HG03025 (cell line): Measurements from ENCODE around the gene GRIK4.

Experiments
- ATAC-seq: cut with Tn5 transposase; IDR thresholded peaks from one replicate; pipeline ENCODE4 v1.9.1; 2021; ENCODE audit warnings: mild to moderate bottlenecking, moderate library complexity; ENCODE audit not compliant: unreplicated experiment, low FRiP score

The GRIK4 gene

DNA sequence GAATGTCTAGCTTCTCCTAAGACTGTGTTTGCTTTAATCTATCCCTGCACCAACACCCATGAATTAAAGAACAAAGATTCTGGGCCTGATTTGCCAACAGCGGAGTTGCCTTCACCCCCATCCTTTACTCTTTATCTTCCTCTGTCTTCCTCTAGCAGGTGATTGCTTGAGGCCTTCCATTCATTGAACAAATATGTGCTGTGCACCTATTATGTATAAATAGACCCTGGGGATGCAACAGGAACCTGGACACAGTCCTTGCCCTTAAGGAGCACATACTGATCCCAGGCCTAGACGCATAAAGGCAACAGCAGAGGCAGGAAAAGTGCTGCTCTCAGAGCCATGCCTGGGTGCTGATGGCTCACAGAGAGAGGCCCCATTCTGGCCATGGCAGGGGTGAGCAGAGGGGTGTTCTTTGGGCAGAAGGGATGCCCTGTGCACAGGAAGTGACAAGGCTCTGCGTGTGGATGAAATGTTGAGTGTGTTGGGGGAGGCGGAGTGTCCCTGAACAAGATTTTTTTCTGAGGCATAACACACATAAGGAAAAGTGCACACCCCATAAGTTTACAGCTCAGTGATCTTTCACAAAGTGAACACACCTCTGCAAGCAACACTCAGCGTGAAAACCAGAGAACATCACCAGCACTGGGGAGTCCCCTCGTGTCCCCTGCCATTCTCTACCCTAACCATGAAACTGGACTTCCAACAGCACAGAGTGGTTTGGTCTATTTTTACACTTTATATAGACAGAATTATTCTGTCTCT is 145.9 kb downstream of the GRIK4 start:
- no peak for ATAC-seq

DNA sequence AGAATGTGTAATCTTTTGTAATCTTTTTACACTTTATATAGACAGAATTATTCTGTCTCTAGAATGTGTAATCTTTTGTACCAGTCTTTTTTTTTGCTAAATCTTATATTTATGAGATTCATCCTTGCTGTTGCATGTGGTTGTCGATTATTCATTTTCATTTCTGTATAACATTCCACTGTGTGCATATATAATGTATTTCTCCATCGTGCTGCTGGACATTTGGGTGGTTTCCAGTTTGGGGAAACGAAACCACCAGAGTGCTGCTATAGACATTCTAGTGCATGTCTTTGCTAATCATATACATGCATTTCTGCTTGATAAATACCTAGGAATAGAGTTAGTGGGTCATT is 146.5 kb downstream of the GRIK4 start:
- no peak for ATAC-seq

DNA sequence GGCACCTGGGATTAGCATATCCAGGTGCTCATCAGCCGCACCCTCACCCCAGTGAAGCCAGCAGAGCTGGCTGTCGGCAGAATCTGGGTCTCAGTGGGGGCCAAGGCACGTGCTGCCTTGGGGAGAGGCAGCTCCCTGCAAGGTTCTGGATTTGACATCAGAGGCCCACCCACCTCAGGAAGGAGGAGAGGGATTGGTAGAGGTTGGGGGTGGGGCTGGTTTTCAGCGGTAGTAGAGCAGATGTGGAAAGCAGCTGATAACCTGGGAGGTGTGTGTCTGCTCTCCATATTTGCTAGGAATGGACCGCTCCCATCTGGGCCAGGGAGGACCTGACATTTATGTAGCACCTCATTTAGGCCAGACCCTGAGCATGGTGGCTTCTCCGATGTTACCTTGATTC is 147.5 kb downstream of the GRIK4 start:
- no peak for ATAC-seq

DNA sequence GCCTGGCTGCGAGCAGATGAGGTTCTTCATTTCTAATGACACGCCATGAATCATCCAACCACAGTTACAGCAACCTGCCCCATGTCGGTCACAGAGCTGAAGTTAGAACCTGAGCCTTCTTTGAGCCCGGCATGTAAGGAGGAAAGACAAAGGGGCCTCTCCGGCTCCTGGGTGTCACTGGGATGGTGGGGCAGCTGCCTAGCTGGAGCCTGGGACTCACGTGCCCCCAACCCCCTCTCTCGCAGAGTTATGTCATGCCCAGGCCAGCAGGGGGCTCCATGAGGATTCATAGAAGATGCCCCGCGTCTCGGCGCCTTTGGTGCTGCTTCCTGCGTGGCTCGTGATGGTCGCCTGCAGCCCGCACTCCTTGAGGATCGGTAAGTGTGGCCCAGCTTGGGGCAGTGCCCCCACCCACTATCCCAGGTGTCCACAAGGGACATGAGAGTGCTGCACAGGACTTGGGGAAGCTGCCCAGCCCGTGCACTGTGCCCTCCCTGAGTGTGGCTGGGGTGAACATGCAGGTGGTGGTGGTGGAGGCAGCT is 148.5 kb downstream of the GRIK4 start:
- ATAC-seq, result no peak

DNA sequence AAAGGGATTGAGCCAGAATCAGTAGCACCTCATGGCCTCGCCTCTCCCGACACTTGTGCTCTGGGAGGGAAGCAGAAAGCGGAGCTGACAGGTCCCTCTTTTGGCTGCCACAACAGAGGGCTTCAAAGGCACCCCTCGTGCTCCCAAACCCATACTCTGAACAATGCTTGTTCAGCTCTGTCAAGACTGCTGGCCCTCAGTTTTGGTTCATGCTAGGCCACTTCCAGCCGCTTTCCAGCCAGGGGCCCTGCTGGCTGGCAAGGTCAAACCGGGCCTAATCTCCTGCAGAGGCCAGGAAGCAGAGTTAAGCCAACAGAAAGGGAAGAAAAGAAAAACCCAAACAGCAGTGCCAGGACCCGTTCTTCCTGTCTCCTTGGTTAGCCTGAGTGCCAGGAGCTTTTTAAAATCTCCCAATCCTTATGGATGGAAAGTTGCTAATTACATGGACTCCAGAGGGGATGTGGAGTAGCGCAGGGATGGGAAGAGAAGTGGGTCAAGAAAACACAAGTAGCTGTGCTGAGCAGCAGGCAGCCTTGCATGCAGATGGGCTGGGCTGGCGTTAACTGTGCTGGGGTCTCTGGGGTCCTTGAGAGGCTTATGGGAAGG is 150.6 kb downstream of the GRIK4 start:
- ATAC-seq, result no peak

DNA sequence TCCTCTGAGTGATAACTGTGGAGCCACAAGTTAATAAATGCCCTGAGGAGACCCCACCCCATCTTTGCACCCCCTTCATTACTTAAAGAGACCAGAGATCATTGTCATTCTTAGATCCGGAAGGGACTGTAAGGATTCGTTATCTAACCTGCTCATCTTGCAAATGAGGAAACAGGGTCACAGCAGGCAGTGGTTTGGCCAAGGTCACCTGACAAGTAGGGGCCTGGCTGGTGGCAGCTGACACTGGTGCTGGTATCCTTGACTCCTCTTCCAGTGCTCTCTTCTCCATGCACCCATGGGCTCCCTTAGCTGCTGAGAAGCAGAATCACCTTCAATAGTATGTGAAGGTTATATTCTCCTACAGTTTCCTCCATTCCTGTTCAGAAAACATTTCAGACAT is 151.6 kb downstream of the GRIK4 start:
- ATAC-seq, result no peak

DNA sequence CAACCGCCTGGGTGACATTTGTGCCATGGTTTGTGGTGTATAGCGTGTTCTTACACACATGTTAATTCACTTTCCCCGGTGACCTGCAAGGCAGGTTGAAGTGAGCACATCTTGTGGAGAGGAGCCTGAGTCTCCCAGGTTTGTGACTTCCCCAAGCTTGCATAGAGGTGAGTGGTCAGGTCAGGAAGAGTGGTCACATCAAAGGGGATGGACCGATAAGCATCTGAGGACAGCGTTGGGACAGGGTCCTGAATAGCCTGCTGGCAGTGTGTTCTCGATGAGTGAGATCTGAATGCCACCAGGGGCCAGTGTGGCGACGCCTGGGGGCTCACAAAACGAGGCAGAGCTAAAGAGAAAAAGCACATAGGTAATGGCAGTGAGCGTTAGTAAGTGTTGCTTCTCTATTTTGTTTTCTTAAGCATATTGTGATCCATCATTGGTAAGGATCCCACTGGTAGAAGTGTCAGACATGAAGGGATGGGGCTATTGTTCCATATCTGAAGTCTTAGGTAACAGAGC is 154.6 kb downstream of the GRIK4 start:
- ATAC-seq, result no peak

DNA sequence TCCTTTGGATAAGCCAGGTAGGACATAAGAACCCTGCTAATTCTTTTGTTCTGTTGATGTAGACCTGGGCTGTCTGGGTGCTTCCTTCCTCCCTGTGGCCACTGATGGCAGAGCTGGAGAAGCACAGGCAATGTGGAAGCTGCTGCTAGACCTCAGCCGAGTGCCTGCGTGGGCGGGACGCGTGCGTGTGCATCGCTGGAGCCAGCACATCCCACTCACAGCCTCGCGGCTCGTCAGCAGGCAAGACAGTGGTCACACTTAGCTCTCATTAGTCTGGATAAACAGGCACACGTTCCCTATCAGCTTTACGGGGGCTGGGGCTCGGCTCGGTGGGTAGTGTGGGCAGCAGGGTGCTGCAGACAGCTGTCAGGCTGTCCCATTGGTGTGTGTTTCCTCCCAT is 155.7 kb downstream of the GRIK4 start:
- no peak for ATAC-seq

DNA sequence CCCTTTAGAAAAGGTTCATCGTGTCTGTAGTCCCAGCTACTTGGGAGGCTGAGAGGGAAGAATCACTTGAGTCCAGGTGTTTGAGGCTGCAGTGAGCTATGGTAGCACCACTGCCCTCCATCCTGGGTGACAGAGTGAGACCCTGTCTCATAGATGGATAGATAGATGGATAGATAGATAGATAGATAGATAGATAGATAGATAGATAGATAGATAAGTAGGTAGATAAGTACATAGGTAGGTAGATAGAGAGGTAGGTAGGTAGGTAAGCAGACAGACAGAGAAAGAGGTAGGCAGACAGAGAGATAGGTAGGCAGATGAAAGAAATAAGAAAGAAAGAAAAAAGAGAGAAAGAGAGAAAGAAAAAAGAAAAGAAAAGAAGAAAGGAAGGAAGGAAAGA is 156.4 kb downstream of the GRIK4 start:
- ATAC-seq, result no peak

DNA sequence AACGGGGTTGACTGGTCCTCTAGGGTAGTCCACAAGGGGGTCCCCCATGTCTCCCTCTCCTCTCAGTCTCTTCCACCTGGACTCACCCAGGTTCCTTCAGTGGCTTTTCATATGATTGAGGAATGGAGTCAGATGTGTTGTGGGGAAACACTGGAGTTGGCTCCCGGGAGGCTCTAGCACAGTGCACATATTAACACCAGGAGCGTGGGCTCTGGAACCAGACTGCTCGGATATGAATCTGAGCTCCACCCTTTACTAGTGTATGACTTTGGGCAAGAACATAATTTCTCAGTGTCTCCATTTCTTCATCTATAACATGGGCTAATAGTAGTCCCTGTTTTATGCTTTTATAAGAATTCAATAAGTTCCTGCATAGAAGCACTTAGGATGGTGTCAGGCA is 157.0 kb downstream of the GRIK4 start:
- ATAC-seq, result no peak

DNA sequence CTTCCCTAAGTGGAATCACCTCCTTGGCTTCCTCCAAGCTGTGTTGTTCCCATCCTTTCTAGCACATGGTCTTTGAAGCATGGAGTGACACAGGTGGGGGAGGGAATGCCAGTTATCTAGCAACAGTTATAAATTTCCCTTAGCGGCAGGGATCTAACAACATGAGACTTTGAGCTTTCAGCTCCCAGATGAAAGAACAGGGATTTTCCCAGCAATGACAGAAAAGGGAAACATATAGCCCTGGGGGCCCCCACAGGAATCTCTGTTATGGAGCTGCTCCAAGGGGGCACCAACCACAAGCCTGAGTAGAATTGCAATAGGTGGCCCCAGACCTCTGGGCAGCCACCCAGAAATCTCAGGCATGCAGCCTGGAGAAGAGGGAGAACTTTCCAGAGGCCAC is 163.0 kb downstream of the GRIK4 start:
- ATAC-seq, result no peak

DNA sequence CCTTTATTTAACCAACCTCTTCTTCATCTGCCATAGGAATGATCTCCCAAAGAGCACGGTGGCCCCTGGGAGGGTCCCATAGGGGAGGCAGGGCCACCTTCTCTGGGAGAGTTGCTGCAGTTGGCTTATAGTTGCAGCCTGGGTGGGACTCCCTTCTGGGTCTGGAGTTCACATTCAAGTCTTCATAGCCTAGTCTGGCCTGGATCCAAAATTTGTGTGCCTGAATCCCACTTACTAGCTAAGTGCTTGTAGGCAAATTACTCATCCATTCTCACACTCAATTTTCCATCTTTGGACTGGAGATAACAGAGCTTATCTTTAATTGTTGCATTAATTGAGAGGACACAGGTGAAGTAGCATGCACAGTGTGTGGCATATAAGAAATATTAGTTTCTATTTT is 163.6 kb downstream of the GRIK4 start:
- no peak for ATAC-seq

DNA sequence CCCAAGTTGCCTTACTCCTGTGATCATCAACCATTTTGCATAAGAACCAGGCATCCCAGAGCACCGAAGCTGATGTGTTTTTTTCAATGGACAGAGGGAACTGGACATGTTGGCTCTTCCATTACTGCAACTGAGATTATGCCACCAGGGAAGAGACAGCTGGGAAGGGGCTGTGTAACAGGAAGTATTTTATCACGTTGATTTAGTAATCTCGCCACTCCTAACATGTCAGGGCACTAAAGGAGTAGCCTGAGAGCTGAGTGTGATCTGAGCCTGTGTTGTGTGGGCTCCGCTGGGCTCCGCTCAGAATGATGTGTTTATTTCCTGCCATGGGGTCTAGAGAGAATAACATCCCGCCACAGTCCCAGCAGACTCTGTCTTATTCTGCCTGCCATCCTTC is 165.4 kb downstream of the GRIK4 start:
- ATAC-seq, result no peak

DNA sequence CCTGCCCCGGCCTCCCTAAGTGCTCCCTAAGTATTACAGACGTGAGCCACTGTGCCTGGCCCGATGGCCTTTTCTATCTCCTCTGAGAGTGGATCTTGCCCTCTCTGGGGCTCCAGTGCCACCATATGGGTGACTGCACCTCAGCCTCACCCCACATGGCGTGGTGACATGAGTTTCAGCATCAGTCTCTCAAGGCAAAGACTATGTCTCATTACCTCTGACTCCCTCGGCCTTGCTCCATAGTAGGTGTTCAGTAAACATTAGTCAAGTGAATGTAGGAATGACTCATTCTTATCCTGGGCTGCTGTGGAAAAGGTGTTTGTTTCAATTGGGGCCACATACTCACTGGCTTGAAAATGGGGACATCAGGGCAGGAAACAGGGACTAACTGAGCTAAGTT is 168.8 kb downstream of the GRIK4 start:
- no peak for ATAC-seq

DNA sequence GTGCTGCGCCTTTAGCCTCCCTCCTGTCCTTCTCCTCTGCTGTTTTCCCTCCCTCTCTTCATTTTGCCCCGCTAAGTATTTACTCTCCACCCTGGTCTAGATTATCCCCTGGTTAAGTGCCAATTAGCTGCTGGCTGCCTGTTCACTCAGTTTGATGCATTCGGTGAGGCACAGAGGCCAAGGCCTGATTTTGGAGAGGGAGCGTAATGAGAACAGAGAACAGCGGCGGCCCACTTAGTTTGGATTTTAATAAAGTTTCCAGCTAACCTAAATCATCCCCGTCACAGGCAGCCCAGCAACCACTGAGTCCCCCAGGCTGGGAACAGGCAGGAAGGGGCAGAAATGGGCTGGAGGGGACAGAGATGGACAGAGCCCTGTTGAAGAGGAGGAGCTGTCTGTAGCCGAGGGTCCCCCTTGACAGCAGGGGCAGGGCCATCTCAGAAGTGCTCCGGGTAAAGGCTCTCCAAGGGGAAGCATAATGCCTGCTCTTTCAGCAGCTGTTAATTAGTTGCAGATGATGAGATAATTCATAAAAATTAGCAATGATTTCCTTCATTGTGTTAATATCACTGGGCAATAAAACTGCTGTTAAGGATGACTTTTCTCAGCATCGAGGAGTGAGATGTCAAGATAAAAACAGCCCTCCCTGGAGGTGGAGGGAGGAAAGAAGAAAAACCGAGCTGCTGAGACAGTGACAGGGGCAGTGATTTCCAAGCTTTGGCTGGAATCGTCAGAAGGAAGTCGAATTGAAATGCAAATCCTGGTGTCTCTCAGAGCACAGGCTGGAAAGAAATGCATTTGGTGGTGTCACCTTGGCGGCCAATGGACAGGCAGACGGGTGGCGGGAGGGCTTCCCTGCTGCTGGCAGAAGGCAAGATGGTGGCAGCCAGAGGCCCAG is 170.1 kb downstream of the GRIK4 start:
- no peak for ATAC-seq

DNA sequence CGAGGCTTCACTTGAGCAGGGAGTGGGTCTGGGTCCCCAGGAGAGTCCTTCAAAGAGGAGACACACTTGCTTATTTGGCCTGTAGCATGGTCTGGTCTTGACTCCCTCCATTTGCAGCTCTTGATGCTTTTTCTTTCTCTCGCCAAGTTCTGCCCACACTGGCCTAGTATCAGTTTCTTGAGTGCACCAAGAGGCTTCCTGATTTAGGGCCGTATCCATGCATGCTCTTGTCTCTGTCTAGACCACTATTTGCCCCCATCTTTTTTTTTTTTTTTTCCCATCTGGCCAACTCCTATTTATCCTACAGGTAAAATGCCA is 170.7 kb downstream of the GRIK4 start:
- no peak for ATAC-seq

DNA sequence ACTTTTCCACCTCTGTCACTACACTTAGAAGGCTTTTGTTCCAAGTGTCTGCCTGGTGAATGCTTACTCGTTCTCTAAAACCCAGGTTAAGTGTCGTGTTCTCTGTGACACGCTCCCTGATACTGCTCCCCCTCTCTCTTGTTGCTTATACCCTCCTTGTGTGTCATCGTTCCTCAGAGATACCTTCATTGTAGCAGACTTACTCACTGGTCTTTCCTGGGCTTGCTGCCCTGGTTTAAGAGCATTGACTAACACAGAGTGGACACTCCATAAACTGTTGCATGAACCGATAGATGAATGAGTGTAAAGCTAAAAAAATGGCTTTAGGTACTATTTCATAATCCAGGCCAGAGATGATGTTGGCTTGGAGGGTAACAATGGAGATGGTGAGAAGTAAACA is 171.3 kb downstream of the GRIK4 start:
- ATAC-seq, result no peak

DNA sequence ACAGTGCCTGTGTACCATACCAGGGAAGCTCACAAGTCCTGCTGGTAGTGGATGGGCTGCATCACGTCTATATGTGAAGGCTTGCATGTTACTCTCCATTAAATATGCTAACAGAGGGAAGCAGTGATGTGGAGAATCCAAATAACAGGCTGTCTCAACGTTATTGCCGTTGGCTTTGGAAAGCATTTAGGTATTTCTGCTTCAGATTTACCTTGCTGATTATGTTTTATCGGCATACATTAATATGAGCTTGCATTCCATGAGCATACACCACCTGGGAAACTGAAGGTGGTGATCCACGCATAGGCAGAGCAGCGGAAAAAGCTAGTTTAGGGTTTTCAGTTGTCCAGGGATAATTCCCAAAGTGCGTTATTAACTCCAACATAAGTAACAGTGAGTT is 175.0 kb downstream of the GRIK4 start:
- ATAC-seq, result no peak

DNA sequence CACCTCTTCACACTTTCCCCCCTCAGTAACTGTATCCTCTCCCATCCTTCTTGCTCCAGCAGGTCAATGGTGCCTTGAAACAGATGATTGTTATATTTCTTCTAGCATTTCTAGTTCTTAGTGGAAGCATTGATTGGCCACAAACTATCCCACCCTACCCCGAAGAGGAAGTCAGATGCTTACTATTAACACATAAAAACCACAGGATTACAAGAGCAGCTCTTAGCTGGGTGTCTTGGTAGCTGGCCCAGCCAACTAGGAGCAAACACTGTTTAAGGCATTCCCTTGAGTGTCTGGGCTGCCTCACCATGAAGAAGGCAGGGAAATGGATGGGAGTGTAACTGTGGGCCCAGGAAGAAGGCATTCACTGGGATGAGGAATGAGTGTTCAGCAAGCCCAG is 176.6 kb downstream of the GRIK4 start:
- ATAC-seq, result no peak

DNA sequence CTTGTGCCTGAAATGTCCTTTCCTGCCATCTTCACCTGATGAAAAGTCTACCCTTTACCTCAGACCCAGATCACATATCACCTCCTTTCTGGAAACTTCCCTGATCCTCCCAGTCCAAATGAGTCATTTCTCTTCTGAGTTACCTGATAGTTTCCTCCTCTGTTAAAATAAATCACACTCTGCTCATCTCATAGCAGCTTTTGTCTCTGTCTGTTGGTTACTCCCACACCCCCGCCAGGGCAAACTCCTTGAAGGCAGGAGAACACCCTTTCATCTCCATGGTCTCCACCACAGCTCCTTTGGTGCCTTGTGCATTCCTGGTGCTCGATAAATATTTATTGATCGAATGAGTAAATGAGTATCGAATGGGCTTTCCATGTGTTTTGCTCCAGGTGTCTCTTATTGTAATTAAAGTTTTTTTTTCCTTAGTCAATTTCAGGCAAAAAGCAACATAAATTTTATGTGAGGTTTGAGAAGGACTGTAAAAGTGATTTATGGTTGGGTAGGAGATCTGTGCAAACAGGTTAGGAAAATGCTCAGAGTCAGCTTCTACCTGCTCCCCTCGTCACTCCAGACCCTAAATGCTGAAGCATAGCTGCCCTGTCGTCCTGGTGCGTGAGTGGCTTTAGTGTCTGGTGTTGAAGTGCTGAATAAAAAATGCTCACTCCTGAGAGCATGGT is 178.2 kb downstream of the GRIK4 start:
- ATAC-seq, result no peak

DNA sequence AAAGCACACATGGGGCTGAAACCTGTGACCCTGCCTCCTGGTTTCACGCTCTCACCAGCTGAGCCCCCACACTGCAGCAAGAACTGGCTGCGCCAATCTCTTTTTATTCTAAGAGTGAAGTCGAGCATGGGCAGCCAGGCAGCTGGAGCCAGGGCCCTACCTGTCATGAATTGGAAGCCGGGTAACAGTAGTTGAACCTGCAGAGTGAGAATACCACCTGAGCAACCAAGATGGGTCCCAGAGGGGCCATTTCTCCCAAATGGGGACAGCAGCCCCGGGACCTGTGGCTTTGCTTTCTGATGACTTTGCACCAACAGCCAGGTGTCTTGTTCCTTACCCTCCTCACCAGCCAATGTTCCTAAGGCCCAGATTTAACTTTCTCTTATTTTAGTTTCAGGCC is 178.9 kb downstream of the GRIK4 start:
- ATAC-seq, result no peak
